Mucosa of descending colon (tissue), 3 donors: ENCODE measurements around the gene TBC1D2. TPM values are rescaled to one million over a fixed set of nuclear protein-coding genes. Genes with fewer than 3 reads are reported as not detected.
"Not testable (repeated sequence)": the region's sequence is repeated elsewhere in the genome, so short reads cannot be mapped to it uniquely, and the experiment has no call there.

Source experiments
- ATAC-seq: fragments of 200-7000 bp; cut with Tn5 transposase; one replicate; pipeline ENCODE4 v1.9.1; 2020; ENCODE audit warnings: mild to moderate bottlenecking, moderate library complexity
- DNase-seq, 3 donors: peaks; one replicate each; pipeline ENCODE4 v3.0.0-alpha.2; 2020
- H3K36me3 ChIP-seq: fragments of 200-600 bp; one replicate; pipeline ENCODE4 v1.8.0; 2021; ENCODE audit warnings: low read depth, mild to moderate bottlenecking
- H3K4me1 ChIP-seq: fragments of 200-600 bp; one replicate; pipeline ENCODE4 v1.8.0; 2021; ENCODE audit warnings: low read depth, mild to moderate bottlenecking
- H3K4me3 ChIP-seq: fragments of 200-600 bp; one replicate; pipeline ENCODE4 v1.8.0; 2021; ENCODE audit warnings: mild to moderate bottlenecking
- H3K9me3 ChIP-seq: fragments of 200-600 bp; one replicate; pipeline ENCODE4 v1.8.0; 2021; ENCODE audit warnings: mild to moderate bottlenecking
- intact Hi-C, 2 donors: fragments of 100-400 bp; cut with DNase I in 1 of 2; cut with micrococcal nuclease in 1 of 2; formaldehyde crosslinking; loops; one replicate each; pipeline versions ENCODE4 v1.11.0 to v1.11.1; 2022; cut with DNase I, micrococcal nuclease
- total RNA-seq, 3 donors: library from RNA; stranded (reverse); fragmentation: NEBNext Ultra II Directional in 2 of 3; extraction: Animal tissue kit (Norgen Biotek cat#: 25700) in 2 of 3; gene quantifications; one replicate each; pipeline versions ENCODE4 v1.2.1 to v1.2.4, GENCODE V29; 2021 to 2023
- TF ChIP-seq, protein P1 (sequence below): fragments of 200-600 bp; IDR thresholded peaks from one replicate; pipeline ENCODE4 v1.8.0; 2022; ENCODE audit warnings: antibody characterized with exemption, mild to moderate bottlenecking
- donor health status: DM: no; HTN: no; CAD: no; lungs with moderate emphysema.
- donor health status: DM: no; HTN: no; CAD: no.
- donor health status: DM: no; HTN: yes; CAD: no.

Gene TBC1D2
- total RNA-seq, 3 donors from 2014 or later, result 19.5 to 33.5 (median 26.9) TPM

- intact Hi-C loops, result no loop called here
- TF ChIP-seq, protein P1, sequence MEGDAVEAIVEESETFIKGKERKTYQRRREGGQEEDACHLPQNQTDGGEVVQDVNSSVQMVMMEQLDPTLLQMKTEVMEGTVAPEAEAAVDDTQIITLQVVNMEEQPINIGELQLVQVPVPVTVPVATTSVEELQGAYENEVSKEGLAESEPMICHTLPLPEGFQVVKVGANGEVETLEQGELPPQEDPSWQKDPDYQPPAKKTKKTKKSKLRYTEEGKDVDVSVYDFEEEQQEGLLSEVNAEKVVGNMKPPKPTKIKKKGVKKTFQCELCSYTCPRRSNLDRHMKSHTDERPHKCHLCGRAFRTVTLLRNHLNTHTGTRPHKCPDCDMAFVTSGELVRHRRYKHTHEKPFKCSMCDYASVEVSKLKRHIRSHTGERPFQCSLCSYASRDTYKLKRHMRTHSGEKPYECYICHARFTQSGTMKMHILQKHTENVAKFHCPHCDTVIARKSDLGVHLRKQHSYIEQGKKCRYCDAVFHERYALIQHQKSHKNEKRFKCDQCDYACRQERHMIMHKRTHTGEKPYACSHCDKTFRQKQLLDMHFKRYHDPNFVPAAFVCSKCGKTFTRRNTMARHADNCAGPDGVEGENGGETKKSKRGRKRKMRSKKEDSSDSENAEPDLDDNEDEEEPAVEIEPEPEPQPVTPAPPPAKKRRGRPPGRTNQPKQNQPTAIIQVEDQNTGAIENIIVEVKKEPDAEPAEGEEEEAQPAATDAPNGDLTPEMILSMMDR, result no peak
- no peaks in the 10 kb centered on the region for H3K4me1 ChIP-seq
- no peak overlapping the region for H3K4me3 ChIP-seq
- H3K9me3 ChIP-seq, result no peaks in the 10 kb centered on the region
- DNase-seq (no peak), ATAC-seq (no peak)
- no peaks in the 10 kb centered on the region for H3K36me3 ChIP-seq
Measured at GRCh38 chr9:98289614-98290201, 34.3 kb upstream of the TBC1D2 start.

GRCh38 chr9:98288881-98289280, 33.4 kb upstream of the TBC1D2 start:
- Histone ChIP-seq H3K4me1 (no peaks in the 10 kb centered on the region), H3K36me3 (no peaks in the 10 kb centered on the region), H3K9me3 (no peaks in the 10 kb centered on the region), H3K4me3 (no peak overlapping the region)
- DNase-seq (peak in 2 of 3 donors; percentile 59 to 61), ATAC-seq (peak; percentile 92)
- intact Hi-C loops, result no loop called here
- TF ChIP-seq, protein P1, result no peak

DNA sequence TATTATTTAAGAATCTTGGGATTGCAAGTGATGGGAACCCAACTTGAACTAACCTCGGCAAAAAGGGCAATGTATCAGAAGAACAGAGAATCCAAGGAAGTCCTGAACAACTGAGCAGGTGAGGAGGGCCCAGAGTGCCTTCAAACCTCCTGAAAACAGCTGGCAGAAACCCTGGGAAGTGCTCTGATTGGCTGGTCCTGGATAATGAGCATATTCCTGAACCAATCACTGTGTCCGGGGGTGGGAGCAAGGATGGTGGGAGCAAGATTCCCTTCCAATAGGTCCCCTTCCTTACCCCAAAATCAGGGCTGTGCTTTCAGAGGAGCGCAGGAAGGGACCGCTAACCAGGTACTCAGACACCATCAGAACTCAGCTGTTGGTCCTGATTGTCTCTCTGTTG, 31.9 kb upstream of the TBC1D2 start:
- H3K36me3 ChIP-seq, result no peaks in the 10 kb centered on the region
- H3K4me1 ChIP-seq, result no peaks in the 10 kb centered on the region
- no peaks in the 10 kb centered on the region for H3K9me3 ChIP-seq
- DNase-seq, result no peak
- TF ChIP-seq, protein P1, result no peak
- no peak overlapping the region for H3K4me3 ChIP-seq
- intact Hi-C loops, result no loop called here
- ATAC-seq, result no peak

DNA sequence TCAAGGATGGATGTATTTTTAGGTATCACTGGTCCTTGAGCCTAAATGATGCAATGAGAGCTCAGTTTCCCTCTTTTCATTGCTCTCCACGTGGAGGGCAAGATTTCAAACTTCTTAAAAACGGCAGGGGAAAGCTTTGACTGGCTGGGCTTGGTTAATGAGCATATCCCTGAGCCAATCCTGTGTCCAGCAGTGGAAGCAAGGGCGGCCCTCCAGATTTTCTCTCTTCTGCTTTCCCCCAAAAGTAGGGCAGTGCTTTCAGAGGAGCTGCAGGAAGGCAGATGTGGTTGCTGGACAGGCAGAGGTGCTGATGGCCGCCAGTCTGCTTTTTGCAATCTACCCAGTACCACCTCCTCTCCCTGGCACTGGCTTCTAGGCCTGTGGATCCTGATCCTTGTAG, 30.0 kb upstream of the TBC1D2 start:
- no peak for ATAC-seq
- no peak for DNase-seq
- Histone ChIP-seq H3K4me3 (no peak overlapping the region), H3K36me3 (no peaks in the 10 kb centered on the region), H3K4me1 (no peaks in the 10 kb centered on the region), H3K9me3 (no peaks in the 10 kb centered on the region)
- TF ChIP-seq, protein P1, result no peak
- intact Hi-C loops, result no loop called here

GRCh38 chr9:98284754-98285153, 29.3 kb upstream of the TBC1D2 start:
- DNase-seq, result no peak
- TF ChIP-seq, protein P1, result no peak
- Histone ChIP-seq H3K9me3 (no peaks in the 10 kb centered on the region), H3K36me3 (no peaks in the 10 kb centered on the region), H3K4me3 (no peak overlapping the region), H3K4me1 (no peaks in the 10 kb centered on the region)
- no peak for ATAC-seq
- intact Hi-C loops, result no loop called here

DNA sequence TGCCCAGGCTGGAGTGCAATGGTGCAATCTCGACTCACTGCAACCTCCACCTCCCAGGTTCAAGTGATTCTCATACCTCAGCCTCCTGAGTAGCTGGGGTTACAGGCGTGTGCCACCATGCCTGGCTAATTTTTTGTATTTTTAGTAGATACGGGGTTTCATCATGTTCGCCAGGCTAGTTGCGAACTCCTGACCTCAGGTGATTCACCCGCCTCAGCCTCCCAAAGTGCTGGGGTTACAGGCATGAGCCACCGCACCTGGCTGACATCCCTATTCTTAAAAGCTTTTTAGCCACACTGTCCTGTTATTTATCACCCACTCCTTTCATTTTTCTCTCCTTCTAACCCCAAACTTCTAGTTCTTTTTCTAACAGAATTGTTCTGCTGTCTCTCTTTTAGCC, 27.7 kb upstream of the TBC1D2 start:
- DNase-seq, H3K4me1 ChIP-seq, H3K9me3 ChIP-seq, ATAC-seq, H3K36me3 ChIP-seq, intact Hi-C loops, H3K4me3 ChIP-seq: not testable (repeated sequence)
